HG02870 (cell line): ENCODE data around the gene ARMC3.
"Not testable (repeated sequence)": the region's sequence is repeated elsewhere in the genome, so short reads cannot be mapped to it uniquely, and the experiment has no call there.

Experiments
- ATAC-seq: cut with Tn5 transposase; IDR thresholded peaks from one replicate; pipeline ENCODE4 v1.9.1; 2021; ENCODE audit warnings: mild to moderate bottlenecking, moderate library complexity; ENCODE audit not compliant: unreplicated experiment

ARMC3 gene

DNA sequence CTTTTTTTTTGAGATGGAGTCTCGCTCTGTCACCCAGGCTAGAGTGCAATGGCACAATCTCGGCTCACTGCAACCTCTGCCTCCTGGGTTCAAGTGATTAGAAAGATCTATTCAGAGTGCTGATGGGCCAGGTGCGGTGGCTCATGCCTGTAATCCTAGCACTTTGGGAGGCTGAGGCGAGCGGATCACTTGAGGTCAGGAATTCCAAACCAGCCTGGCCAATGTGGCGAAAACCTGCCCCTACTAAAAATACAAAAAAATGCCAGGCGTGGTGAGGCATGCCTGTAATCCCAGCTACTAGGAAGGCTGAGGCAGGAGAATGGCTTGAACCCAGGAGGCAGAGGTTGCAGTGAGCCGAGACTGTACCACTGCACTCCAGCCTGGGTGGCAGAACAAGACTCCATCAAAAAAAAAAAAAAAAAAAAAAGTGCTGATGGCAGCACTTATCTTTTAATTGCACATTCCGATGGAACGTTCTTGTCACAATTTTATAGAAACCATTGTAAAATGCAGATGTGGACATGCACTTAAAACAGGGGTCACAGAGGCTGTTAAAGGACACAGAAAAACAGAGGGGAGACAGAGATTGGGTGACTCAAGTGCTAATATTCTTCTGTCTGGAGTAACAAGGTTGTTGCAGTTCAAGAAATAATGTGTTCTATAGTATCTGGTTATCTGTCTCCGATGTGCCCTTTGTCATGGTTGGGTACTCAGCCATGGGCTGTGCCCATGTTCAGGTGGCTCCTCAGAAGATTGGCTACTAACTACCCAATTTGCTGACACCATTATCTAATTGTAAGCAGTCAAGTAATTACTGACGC is 142.4 kb downstream of the ARMC3 start:
- ATAC-seq: peak; percentile 0

DNA sequence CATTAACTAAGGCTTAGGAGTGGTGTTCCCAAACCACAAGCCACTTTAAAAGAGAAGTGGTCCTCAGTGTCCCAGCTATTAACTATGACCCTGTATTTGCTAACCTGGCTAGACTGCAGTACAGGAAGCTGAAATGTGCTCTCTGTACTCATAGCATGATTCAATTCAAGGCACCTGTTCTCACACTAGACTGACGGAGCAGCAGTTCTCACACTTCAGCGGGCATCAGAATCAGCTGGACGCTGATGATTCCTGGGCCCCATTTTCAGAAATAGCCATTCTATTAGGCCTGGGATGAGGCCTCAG is 143.0 kb downstream of the ARMC3 start:
- ATAC-seq: peak; percentile 46

GRCh38 chr10:23072593-23072992 is 144.7 kb downstream of the ARMC3 start:
- ATAC-seq: not testable (repeated sequence)

DNA sequence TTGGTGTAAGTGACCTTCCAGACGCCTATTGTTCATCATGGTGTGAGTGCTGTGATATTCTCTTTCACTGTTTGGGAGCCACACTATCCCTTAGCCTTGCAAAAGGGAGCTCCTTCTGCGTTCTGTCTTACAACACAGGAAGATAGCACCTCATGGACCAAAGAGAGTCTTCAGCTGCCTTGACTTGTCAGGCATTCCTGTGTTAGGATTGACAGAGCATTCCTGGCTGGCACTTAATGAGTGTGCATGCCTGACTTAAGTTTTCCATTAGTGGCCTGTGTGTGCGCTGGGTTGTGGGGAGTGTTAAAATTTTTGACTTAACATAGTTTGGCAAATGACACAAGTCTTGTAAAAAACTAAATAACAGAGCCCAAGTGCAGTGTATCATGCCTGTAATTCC is 145.7 kb downstream of the ARMC3 start:
- no peak for ATAC-seq

DNA sequence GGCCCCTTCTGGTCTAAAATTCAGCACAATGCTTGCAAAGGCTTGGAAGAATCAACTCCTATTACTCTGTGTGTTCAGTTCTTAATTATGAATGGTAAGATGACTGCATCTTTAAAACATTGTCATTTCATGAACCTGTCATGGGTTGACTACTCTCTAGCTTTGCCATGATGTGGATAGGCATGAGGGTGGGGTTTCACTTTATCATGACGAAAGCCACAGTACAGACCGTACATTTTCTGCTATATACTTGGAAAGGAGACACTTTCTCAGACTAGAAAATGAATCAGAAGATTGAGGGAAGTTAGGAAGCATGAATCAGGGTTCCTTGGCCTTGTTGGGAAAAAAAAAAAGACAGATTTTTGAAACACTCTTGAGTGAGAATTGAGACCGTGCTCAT is 147.8 kb downstream of the ARMC3 start:
- ATAC-seq: no peak

DNA sequence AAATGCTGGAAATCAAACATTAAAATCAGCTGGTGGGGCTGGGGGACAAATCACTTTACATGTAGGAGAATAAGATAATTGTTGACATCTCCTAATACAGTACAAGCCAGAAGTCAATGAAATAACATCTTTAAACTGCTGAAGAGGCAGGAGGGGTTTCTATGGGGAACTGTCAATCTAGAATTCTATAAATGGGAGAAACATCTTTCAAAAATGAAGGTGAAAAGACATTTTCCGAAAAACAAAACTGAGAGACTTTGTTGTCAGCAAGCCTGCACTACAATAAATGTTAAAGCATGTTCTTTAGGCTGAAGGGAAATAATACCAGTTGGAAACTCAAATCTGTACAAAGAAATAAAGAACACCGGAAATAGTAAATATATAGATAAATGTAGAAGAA is 150.3 kb downstream of the ARMC3 start:
- ATAC-seq: no peak

GRCh38 chr10:23079700-23080099 is 151.8 kb downstream of the ARMC3 start:
- ATAC-seq: no peak

DNA sequence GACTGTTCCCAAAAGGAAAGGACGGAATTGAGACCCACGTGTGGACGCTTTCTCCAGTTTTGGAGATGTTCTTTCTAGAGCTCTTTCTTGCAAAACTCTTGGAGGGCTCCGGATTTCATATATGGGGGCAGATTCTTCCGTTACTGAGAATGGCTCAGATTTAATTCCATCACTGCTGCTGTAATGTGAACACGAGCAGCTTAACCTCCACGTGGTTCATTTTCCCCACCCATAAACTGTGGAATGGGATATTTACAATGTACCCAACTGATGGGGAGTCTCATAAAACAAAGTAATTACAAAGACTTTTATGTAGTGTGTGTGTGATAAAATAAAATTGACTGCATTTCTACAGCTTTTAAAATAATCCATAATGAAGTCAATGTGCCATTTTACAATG is 152.4 kb downstream of the ARMC3 start:
- ATAC-seq: no peak

- ATAC-seq: no peak
These were observed 153.4 kb downstream of the ARMC3 start for GRCh38 chr10:23081221-23081750.

DNA sequence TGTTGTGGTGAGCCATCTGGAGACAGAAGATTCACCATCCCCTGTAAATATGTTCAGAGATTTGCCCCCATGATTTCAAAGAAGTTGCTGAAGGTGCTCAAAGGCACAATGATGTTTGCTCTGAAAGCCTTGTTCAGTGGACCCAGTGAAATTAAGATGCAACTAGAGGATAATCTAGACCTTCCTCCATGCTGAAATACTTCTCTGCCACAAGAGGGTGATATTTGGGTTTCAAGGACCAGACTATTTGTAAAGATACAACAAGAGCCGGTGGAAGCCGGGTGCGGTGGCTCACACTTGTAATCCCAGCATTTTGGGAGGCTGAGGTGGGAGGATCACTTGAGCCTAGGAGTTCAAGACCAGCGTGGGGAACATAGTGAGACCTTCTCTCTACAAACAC is 154.0 kb downstream of the ARMC3 start:
- ATAC-seq: no peak
